Tracheal epithelial cell (primary cell): ENCODE data around the gene AGTRAP. TPM values are rescaled to one million over a fixed set of nuclear protein-coding genes. Genes with fewer than 3 reads are reported as not detected.

ENCODE experiments used
- total RNA-seq: library from RNA; depleted of rRNA; stranded (reverse); fragments of >200 nt; gene quantifications from 2 replicates; pipeline ENCODE4 v1.2.1, GENCODE V29; 2014

The AGTRAP gene, protein sequence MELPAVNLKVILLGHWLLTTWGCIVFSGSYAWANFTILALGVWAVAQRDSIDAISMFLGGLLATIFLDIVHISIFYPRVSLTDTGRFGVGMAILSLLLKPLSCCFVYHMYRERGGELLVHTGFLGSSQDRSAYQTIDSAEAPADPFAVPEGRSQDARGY
- 98.5 and 99.8 TPM in 2 replicates for total RNA-seq

DNA sequence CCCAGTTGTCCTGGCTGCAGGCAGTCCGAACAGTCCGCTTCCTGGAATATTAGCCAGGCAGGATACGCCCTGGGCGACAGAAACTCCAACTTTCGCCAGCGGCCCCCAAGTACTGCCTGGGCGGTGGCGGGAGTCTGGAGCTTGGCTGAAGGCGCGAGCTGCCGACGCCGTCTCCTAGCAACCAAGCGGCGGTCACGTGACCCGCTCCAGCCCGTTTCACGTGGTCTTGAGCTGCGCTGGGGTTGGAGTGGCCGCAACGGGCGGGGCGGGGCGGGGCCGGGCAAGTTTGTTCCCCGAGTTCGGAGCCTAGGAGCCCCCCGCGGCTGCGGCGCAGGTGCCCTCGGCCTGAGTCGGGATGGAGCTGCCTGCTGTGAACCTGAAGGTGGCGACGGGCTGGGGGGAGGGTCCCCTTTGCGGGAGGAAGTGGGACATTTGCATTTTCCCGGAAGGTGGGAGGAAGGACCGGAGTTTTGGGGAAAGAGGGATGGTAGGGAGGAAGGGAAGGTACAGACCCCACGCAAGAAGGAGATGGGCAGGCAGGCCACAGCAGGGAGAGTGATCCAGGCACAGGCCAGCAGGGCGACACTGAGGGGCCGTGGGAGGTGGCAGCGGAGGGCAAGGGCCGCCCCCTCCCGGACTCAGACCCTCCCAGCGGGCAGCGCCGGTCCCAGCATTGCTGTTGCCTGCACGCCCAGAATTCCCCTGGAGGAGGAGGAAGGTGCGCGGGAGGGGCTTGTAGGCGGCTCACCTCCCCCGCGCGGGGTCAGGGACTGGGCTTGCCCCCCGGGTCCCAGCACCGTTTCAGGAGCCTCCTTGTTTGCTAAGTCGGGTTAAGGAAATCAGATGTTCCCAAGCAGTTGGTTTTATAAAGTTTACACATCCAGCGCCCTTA is at the start of gene AGTRAP:
AGTRAP (plus strand) TSS at position 283 of the 892 bp plus-strand sequence; CDS start at position 356, 73 bp downstream.

DNA sequence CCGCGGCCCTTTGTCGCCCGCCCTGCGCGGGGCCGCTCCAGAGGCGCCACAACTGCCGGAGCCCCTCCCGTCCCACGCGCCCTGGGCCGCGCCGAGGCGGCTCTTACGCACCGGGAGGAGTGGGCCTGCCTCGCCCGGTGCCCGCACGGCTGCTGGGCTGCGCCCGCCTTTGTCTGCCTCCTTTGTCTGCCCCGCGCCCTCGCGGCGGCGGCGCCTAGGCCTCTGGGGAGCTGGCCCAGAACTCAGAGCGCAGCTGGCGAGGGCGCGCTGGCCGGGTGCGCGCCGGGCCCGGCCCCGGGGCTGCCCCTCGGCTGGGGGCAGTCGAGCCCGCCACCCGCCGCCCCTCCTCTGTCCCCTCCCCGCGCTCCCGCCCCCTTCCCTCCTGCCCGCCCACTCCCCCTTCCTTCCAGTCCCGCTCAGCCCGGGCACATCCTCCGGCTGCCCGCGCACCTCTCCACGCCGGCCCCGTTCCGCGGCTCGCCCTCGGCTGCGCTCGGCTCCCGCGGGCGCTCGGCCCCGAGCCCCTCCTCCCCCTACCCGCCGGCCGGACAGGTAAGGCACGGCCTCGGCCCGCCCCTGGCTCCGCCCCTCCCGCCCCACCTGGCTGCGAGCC is 44.5 kb upstream of the AGTRAP start, which contains the start of gene DRAXIN:
DRAXIN (plus strand) TSS at position 409 of the 613 bp plus-strand sequence. CDS start 14,549 bp downstream, outside the sequence.

DNA sequence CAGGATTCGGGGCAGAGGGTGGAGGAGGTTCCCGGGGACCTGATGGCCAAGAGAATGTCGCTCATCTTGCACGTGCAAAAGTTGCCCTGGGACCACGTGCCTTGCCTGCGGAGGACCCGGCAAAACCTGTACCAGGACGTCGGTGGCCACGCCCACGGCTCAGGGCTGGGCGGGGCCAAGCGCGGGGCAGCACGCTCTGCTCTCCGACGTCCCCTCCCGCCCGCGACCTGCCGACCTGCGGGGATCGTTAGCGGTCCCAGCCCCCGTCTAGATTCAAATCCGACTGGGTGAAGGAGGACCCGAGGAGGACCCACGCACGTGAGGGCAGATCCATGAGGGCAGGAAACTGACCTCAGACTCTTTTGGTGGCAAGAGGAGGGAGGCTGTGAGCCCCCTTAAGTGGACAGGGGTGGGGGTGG is 26.1 kb downstream of the AGTRAP start, which contains the start of gene C1orf167:
C1orf167 (plus strand) TSS at position 206 of the 419 bp plus-strand sequence. CDS start 2,208 bp downstream, outside the sequence.

Other genes starting within 250 kb of the AGTRAP start
- gene FBXO2, start 81.7 kb upstream of the AGTRAP start, total RNA-seq: 54.8 and 78.6 TPM in 2 replicates
- 18.5 and 21.7 TPM in 2 replicates for gene FBXO44, start 81.3 kb upstream of the AGTRAP start, total RNA-seq
- gene FBXO6, start 71.9 kb upstream of the AGTRAP start, total RNA-seq: 8.2 and 14.9 TPM in 2 replicates
- gene MAD2L2, start 55.0 kb upstream of the AGTRAP start, total RNA-seq: 34.0 and 55.2 TPM in 2 replicates
- under 0.01 TPM in 1 of 2 replicates, not detected in the other for gene DRAXIN, start 44.4 kb upstream of the AGTRAP start, total RNA-seq
- not detected in 2 replicates for gene C1orf167, start 26.1 kb downstream of the AGTRAP start, total RNA-seq
- gene MTHFR, start 69.8 kb downstream of the AGTRAP start, total RNA-seq: 10.6 and 14.5 TPM in 2 replicates
- gene CLCN6, start 70.1 kb downstream of the AGTRAP start, total RNA-seq: 3.6 and 5.8 TPM in 2 replicates
- gene NPPA, start 111.6 kb downstream of the AGTRAP start, total RNA-seq: not detected in 2 replicates
- 0.48 TPM in 1 of 2 replicates, not detected in the other for gene NPPB, start 122.8 kb downstream of the AGTRAP start, total RNA-seq
- gene KIAA2013, start 190.3 kb downstream of the AGTRAP start, total RNA-seq: 86.5 and 98.3 TPM in 2 replicates
- gene PLOD1, start 198.6 kb downstream of the AGTRAP start, total RNA-seq: 62.2 and 144 TPM in 2 replicates
- 72.1 and 94.8 TPM in 2 replicates for gene MFN2, start 244.3 kb downstream of the AGTRAP start, total RNA-seq